PC-9 (cell line): ENCODE results near the gene TMEM9.

Experiments used
- CTCF ChIP-seq: fragments of 200-600 bp; sonication (generic); conservative IDR thresholded peaks from 2 replicates; pipeline ENCODE4 v1.6.1; 2017; ENCODE audit warnings: mixed run types, antibody characterized with exemption, mild to moderate bottlenecking, moderate library complexity
- EZH2 ChIP-seq: fragments of 200-600 bp; sonication (generic); IDR thresholded peaks from 2 replicates; pipeline ENCODE4 v1.8.0; 2017; ENCODE audit warnings: antibody characterized with exemption, low read depth

GRCh38 chr1:201141418-201141817 lies 12.9 kb downstream of the TMEM9 start:
- TF ChIP-seq CTCF (no peak), EZH2 (no peak)
